ENCODE data around the gene LRRC17. TPM values are rescaled to one million over a fixed set of nuclear protein-coding genes. Genes with fewer than 3 reads are reported as not detected.

The LRRC17 gene
- total and polyA plus RNA-seq, 9 of the 15 experiments (the other 6 are each of a cell fraction or from before 2014, with no cell fraction given): 0.03 to 0.18 (median 0.12) TPM; not detected in 5

DNA sequence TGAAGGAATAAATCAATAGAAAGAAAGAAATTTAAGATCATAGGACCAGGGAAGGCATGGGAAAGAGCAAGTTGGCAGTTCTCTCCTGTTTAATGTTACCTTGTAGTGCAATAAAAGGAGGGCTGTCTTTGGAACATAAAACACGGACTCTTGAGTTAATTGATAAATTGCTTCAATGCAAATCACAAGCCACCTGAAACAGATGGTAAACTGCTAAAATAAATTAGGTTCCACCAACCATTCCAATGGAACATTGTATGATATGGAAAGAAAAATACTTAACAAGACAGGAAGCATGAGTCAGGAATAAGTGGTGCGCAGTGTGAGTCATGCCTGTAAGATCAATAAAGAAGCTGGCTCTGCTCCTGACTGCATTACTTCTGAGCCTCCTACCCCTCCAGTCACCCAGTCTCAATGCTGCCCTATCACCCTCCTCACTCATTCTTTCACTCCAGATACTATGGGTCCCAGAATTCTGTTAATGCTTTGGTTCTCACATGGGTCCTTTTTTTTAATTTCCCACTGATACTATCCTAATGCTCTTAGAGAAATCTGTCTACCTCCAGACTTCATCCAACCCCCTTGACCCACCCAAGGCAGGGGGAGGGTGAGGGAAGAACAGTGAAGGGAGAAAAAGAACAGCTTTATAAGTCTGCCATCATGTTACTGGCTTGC lies 78.9 kb downstream of the LRRC17 start (continued):
- TF ChIP-seq, protein P1, sequence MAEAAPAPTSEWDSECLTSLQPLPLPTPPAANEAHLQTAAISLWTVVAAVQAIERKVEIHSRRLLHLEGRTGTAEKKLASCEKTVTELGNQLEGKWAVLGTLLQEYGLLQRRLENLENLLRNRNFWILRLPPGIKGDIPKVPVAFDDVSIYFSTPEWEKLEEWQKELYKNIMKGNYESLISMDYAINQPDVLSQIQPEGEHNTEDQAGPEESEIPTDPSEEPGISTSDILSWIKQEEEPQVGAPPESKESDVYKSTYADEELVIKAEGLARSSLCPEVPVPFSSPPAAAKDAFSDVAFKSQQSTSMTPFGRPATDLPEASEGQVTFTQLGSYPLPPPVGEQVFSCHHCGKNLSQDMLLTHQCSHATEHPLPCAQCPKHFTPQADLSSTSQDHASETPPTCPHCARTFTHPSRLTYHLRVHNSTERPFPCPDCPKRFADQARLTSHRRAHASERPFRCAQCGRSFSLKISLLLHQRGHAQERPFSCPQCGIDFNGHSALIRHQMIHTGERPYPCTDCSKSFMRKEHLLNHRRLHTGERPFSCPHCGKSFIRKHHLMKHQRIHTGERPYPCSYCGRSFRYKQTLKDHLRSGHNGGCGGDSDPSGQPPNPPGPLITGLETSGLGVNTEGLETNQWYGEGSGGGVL (CRISPR knock-in tag; IDR thresholded peaks at IDR 0.05): no peak
- TF ChIP-seq STAT5A (IDR thresholded peaks at IDR 0.05; ENCODE audit: borderline replicate concordance, low read length): peak; percentile 37; the same call in 1 of the 2 replicates
- no peak for TF ChIP-seq EWSR1 (IDR thresholded peaks at IDR 0.05; ENCODE audit: borderline replicate concordance, low read depth, partially characterized antibody)
- TF ChIP-seq, protein P2, sequence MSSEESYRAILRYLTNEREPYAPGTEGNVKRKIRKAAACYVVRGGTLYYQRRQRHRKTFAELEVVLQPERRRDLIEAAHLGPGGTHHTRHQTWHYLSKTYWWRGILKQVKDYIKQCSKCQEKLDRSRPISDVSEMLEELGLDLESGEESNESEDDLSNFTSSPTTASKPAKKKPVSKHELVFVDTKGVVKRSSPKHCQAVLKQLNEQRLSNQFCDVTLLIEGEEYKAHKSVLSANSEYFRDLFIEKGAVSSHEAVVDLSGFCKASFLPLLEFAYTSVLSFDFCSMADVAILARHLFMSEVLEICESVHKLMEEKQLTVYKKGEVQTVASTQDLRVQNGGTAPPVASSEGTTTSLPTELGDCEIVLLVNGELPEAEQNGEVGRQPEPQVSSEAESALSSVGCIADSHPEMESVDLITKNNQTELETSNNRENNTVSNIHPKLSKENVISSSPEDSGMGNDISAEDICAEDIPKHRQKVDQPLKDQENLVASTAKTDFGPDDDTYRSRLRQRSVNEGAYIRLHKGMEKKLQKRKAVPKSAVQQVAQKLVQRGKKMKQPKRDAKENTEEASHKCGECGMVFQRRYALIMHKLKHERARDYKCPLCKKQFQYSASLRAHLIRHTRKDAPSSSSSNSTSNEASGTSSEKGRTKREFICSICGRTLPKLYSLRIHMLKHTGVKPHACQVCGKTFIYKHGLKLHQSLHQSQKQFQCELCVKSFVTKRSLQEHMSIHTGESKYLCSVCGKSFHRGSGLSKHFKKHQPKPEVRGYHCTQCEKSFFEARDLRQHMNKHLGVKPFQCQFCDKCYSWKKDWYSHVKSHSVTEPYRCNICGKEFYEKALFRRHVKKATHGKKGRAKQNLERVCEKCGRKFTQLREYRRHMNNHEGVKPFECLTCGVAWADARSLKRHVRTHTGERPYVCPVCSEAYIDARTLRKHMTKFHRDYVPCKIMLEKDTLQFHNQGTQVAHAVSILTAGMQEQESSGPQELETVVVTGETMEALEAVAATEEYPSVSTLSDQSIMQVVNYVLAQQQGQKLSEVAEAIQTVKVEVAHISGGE (CRISPR knock-in tag; IDR thresholded peaks at IDR 0.05): 0 out of 6 replicates have a peak, but pooled peaks of 1 of the 3 experiments have one; percentile 34
- TF ChIP-seq, protein P3, sequence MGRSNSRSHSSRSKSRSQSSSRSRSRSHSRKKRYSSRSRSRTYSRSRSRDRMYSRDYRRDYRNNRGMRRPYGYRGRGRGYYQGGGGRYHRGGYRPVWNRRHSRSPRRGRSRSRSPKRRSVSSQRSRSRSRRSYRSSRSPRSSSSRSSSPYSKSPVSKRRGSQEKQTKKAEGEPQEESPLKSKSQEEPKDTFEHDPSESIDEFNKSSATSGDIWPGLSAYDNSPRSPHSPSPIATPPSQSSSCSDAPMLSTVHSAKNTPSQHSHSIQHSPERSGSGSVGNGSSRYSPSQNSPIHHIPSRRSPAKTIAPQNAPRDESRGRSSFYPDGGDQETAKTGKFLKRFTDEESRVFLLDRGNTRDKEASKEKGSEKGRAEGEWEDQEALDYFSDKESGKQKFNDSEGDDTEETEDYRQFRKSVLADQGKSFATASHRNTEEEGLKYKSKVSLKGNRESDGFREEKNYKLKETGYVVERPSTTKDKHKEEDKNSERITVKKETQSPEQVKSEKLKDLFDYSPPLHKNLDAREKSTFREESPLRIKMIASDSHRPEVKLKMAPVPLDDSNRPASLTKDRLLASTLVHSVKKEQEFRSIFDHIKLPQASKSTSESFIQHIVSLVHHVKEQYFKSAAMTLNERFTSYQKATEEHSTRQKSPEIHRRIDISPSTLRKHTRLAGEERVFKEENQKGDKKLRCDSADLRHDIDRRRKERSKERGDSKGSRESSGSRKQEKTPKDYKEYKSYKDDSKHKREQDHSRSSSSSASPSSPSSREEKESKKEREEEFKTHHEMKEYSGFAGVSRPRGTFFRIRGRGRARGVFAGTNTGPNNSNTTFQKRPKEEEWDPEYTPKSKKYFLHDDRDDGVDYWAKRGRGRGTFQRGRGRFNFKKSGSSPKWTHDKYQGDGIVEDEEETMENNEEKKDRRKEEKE (IDR thresholded peaks at IDR 0.05; ENCODE audit: borderline replicate concordance in 1 of 2, control insufficient read depth in 1 of 2, low read depth in 2 of 2, low read length in 1 of 2): 0 out of 4 replicates have a peak, but pooled peaks of 1 of the 2 experiments have one; percentile 43
- peak; percentile 82 for TF ChIP-seq MAFG (tag; conservative IDR thresholded peaks at IDR 0.05)
- TF ChIP-seq, protein P4, sequence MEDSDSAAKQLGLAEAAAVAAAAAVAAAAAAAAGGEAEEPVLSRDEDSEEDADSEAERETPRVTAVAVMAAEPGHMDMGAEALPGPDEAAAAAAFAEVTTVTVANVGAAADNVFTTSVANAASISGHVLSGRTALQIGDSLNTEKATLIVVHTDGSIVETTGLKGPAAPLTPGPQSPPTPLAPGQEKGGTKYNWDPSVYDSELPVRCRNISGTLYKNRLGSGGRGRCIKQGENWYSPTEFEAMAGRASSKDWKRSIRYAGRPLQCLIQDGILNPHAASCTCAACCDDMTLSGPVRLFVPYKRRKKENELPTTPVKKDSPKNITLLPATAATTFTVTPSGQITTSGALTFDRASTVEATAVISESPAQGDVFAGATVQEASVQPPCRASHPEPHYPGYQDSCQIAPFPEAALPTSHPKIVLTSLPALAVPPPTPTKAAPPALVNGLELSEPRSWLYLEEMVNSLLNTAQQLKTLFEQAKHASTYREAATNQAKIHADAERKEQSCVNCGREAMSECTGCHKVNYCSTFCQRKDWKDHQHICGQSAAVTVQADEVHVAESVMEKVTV (CRISPR knock-in tag; IDR thresholded peaks at IDR 0.05): no peak
- peak; percentile 51 for TF ChIP-seq TAF9B (IDR thresholded peaks at IDR 0.05; ENCODE audit: partially characterized antibody)
- peak; percentile 65 for TF ChIP-seq CCNT2 (IDR thresholded peaks at IDR 0.05; ENCODE audit: borderline replicate concordance, extremely low read depth, insufficient read length, low read depth, low read length)
- TF ChIP-seq, protein P5, sequence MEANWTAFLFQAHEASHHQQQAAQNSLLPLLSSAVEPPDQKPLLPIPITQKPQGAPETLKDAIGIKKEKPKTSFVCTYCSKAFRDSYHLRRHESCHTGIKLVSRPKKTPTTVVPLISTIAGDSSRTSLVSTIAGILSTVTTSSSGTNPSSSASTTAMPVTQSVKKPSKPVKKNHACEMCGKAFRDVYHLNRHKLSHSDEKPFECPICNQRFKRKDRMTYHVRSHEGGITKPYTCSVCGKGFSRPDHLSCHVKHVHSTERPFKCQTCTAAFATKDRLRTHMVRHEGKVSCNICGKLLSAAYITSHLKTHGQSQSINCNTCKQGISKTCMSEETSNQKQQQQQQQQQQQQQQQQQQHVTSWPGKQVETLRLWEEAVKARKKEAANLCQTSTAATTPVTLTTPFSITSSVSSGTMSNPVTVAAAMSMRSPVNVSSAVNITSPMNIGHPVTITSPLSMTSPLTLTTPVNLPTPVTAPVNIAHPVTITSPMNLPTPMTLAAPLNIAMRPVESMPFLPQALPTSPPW (CRISPR knock-in tag; IDR thresholded peaks at IDR 0.05): 0 out of 2 replicates have a peak, but pooled peaks have one; percentile 8
- TF ChIP-seq ZNF174 (CRISPR knock-in tag; IDR thresholded peaks at IDR 0.05): no peak
- peak; percentile 56 for TF ChIP-seq SUPT5H (IDR thresholded peaks at IDR 0.05)
- TF ChIP-seq SMARCE1 (IDR thresholded peaks at IDR 0.05): peak; percentile 98
